Neutrophil (primary cell): ENCODE results near the gene TUBA8.
"Not testable (repeated sequence)": the region's sequence is repeated elsewhere in the genome, so short reads cannot be mapped to it uniquely, and the experiment has no call there.

Source experiments
- H3K27ac ChIP-seq: fragments of 200-600 bp; sonication (generic); 2 replicates; pipeline ENCODE4 v1.5.1; 2016; ENCODE audit warnings: mild to moderate bottlenecking, moderate library complexity
- H3K27me3 ChIP-seq: fragments of 200-600 bp; sonication (generic); 2 replicates; pipeline ENCODE4 v1.6.0; 2016; ENCODE audit warnings: mild to moderate bottlenecking
- H3K36me3 ChIP-seq: fragments of 200-600 bp; sonication (generic); 2 replicates; pipeline ENCODE4 v1.5.1; 2017
- H3K4me1 ChIP-seq, 2 experiments: fragments of 200-600 bp in 1 of 2; sonication (generic) in 1 of 2; 1 replicate in 1 of 2; 2 replicates in 1 of 2; pipeline versions ENCODE4 v1.5.1 to v1.6.1; 2013 to 2016; ENCODE audit warnings: low read depth in 1 of 2, low read length in 1 of 2, mild to moderate bottlenecking in 1 of 2, moderate library complexity in 1 of 2; ENCODE audit not compliant: control insufficient read depth in 1 of 2, insufficient read depth in 1 of 2
- H3K4me3 ChIP-seq, 2 experiments: fragments of 200-600 bp in 1 of 2; sonication (generic) in 1 of 2; 1 replicate in 1 of 2; 2 replicates in 1 of 2; pipeline ENCODE4 v1.5.1; 2013 to 2016; ENCODE audit warnings: low read depth in 1 of 2, low read length in 1 of 2, mild to moderate bottlenecking in 1 of 2, moderate library complexity in 1 of 2
- H3K9me3 ChIP-seq: fragments of 200-600 bp; sonication (generic); 2 replicates; pipeline ENCODE4 v1.5.1; 2016
- TF ChIP-seq, protein P1 (sequence below): fragments of 200-600 bp; sonication (generic); IDR thresholded peaks from 2 replicates; pipeline ENCODE4 v1.5.1; 2016; ENCODE audit warnings: antibody characterized with exemption

Gene TUBA8

DNA sequence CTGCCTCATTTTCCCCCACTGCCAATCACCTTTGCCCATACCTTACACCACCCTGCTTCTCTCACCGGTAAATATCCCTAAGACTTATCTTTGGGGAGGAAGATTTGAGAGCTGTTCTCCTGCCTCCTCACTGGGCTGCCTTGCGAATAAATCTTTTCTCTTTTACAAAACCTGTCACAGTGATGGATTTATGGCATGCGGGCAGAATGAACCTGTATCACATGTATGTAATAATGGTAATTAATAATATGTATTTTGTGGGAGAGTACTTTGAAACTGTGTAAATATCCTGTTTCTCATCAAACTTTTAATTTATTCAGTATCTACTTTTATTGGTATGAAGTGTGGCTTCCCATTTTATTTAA lies 35.8 kb downstream of the TUBA8 start:
- no peak overlapping the region for H3K27ac ChIP-seq
- no peaks in the 10 kb centered on the region for H3K36me3 ChIP-seq
- no peak overlapping the region for H3K4me3 ChIP-seq
- no peaks in the 10 kb centered on the region for H3K27me3 ChIP-seq
- H3K9me3 ChIP-seq, result no peaks in the 10 kb centered on the region
- H3K4me1 ChIP-seq, result peaks cover 7 to 8% of the 10 kb centered on the region in 2 experiments
- TF ChIP-seq, protein P1, sequence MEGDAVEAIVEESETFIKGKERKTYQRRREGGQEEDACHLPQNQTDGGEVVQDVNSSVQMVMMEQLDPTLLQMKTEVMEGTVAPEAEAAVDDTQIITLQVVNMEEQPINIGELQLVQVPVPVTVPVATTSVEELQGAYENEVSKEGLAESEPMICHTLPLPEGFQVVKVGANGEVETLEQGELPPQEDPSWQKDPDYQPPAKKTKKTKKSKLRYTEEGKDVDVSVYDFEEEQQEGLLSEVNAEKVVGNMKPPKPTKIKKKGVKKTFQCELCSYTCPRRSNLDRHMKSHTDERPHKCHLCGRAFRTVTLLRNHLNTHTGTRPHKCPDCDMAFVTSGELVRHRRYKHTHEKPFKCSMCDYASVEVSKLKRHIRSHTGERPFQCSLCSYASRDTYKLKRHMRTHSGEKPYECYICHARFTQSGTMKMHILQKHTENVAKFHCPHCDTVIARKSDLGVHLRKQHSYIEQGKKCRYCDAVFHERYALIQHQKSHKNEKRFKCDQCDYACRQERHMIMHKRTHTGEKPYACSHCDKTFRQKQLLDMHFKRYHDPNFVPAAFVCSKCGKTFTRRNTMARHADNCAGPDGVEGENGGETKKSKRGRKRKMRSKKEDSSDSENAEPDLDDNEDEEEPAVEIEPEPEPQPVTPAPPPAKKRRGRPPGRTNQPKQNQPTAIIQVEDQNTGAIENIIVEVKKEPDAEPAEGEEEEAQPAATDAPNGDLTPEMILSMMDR, result no peak

DNA sequence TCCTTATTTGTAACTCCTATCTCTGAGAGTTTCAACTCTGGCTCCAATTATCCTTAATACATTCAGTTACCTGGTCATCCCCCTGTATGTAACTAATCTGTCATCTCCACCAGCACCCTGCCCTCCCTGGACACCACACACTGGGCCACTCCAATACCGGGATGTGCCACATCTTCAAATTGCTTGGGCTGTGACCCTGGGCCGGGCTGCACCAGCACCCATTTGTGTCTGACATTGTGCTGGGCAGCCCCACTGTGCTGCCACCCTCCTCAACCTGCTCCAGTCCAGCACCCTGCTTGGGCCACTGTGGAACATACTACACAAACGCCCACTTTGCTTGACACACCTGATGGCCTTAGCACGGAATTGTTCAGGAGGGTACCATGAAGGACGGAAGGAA lies 37.2 kb downstream of the TUBA8 start:
- Histone ChIP-seq H3K27me3 (no peaks in the 10 kb centered on the region), H3K4me3 (no peak overlapping the region), H3K27ac (no peak overlapping the region), H3K36me3 (no peaks in the 10 kb centered on the region), H3K4me1 (peaks cover 7 to 8% of the 10 kb centered on the region in 2 experiments), H3K9me3 (no peaks in the 10 kb centered on the region)
- TF ChIP-seq, protein P1, result no peak

DNA sequence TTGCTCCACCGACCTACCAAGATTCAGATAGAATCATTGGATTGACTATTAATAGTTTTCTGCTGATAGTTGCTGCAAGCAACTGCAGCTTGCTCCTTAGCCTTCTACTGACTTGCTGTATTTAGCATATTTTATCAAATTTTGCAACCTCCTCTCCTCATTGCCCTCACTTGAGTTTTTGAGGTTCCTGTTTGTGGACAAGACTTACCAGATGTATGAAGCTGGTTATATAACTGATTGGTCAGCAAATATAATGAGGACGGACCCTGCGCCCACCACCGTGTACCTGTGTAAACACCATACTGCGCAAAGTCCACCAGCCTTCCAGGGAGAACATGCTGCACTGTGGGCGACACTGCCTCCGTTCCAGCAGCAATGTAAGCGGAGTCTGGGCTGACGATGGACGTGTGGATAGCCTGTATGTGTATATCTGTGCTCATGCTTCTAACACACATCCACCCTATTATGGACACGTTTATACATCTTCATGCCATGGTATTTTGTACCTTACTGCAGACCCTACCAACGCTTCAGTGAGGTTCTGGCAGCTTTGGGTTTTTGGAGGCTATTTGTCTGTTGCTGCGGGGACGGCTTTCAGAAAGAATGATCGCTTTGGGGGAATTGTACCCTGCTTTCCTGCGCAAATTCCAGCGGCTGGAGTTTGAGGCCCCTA lies 37.8 kb downstream of the TUBA8 start:
- no peaks in the 10 kb centered on the region for H3K27me3 ChIP-seq
- TF ChIP-seq, protein P1, result no peak
- H3K27ac ChIP-seq, result no peak overlapping the region
- H3K9me3 ChIP-seq, result no peaks in the 10 kb centered on the region
- no peak overlapping the region for H3K4me3 ChIP-seq
- H3K4me1 ChIP-seq, result peaks cover 7 to 8% of the 10 kb centered on the region in 2 experiments
- H3K36me3 ChIP-seq, result no peaks in the 10 kb centered on the region

DNA sequence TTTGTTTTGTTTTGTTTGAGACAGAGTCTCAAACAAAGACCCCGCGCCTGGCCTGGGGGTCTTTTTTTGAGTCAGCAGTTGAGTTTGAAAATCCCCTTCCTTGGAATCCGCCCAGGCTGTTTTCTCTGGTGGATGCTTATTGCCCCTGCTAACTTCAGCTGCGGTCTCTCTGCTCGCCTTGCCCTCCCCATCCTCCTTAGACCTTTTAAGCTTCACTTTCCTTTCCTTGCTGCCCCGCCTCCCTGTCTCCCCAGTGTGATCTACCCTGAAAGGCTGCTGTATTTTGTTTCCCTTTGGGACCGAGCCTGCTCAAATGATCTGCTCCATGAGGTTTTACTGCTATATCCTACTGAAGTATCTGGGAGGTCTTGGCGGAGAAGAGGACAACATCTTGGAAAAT lies 41.9 kb downstream of the TUBA8 start:
- H3K4me1 ChIP-seq, result peaks cover 7 to 8% of the 10 kb centered on the region in 2 experiments
- no peaks in the 10 kb centered on the region for H3K9me3 ChIP-seq
- H3K4me3 ChIP-seq, result no peak overlapping the region
- H3K27ac ChIP-seq, result no peak overlapping the region
- no peaks in the 10 kb centered on the region for H3K36me3 ChIP-seq
- H3K27me3 ChIP-seq, result no peaks in the 10 kb centered on the region
- TF ChIP-seq, protein P1, result no peak

DNA sequence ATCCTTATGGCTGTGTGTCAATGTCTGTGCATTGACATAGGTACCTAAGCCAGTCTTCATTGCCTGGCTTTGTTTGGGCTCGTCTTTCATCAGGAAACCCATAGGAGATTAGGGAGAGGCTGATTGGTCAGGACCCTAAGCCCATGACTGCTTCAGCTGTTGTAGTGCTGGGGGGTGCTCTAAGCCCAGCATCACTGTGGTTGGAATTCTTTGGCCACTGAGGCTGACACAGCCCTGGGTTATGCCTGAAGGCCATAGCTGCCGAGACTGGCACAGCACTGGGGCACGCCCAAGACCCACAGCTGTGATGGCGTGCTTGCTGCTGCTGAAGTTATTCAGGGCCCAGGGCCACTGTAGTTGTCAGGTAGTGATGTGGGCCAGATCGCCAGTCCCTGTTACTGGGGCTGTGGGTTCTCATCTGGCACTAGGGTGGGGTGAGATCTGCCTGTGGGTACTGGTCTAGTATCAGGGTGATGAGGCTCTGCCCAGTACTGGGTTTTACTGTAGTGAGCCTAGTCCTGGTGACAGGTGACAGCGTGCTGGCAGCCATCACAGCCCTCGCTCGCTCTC lies 44.3 kb downstream of the TUBA8 start:
- no peak overlapping the region for H3K27ac ChIP-seq

DNA sequence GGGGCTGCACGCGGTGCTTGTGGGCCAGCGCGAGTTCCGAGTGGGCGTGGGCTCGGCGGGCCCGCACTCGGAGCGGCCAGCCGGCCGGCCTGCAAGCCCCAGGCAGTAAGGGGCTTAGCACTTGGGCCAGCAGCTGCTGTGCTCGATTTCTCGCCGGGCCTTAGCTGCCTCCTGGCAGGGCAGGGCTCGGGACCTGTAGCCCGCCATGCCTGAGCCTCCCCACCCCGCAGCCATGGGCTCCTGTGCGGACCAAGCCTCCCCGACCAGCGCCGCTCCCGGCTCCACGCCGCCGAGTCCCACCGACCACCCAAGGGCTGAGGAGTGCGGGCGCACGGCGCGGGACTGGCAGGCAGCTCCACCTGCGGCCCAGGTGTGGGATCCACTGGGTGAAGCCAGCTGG lies 44.9 kb downstream of the TUBA8 start:
- H3K4me1 ChIP-seq, H3K36me3 ChIP-seq, H3K4me3 ChIP-seq, H3K27me3 ChIP-seq, H3K27ac ChIP-seq, H3K9me3 ChIP-seq: not testable (repeated sequence)

More for the DNA sequence above, 44.3 kb downstream of the TUBA8 start:
- Histone ChIP-seq H3K4me1 (no peaks in the 10 kb centered on the region), H3K9me3 (no peaks in the 10 kb centered on the region), H3K36me3 (no peaks in the 10 kb centered on the region), H3K4me3 (no peak overlapping the region), H3K27me3 (no peaks in the 10 kb centered on the region)
- TF ChIP-seq, protein P1, result no peak
